HepG2 (cell line): ENCODE results near the gene FEV. TPM values are rescaled to one million over a fixed set of nuclear protein-coding genes. Genes with fewer than 3 reads are reported as not detected.

Experiments
- BHLHE40 ChIP-seq: IDR thresholded peaks from 2 replicates; pipeline ENCODE4 v1.6.1; 2011; ENCODE audit warnings: low read length, improper control_type of control experiment
- BORCS8-MEF2B ChIP-seq: sonication (generic); formaldehyde crosslinking; IDR thresholded peaks from 2 replicates; pipeline ENCODE4 v1.8.0; 2022; ENCODE audit warnings: mild to moderate bottlenecking, missing genetic modification reagents
- CBFB ChIP-seq: sonication (generic); formaldehyde crosslinking; IDR thresholded peaks from 2 replicates; pipeline ENCODE4 v1.4.0; 2020; ENCODE audit warnings: missing genetic modification reagents
- CCDC6 ChIP-seq: sonication (generic); formaldehyde crosslinking; IDR thresholded peaks from 2 replicates; pipeline ENCODE4 v1.8.1; 2022; ENCODE audit warnings: mild to moderate bottlenecking, missing genetic modification reagents, moderate library complexity
- DPF2 ChIP-seq: sonication (generic); formaldehyde crosslinking; IDR thresholded peaks from 2 replicates; pipeline ENCODE4 v1.4.0; 2020; ENCODE audit warnings: mild to moderate bottlenecking, low read depth, missing genetic modification reagents, borderline replicate concordance
- EED ChIP-seq: sonication (generic); formaldehyde crosslinking; IDR thresholded peaks from 2 replicates; pipeline ENCODE4 v1.5.0; 2020; ENCODE audit warnings: mild to moderate bottlenecking, missing genetic modification reagents
- ELF3 ChIP-seq: IDR thresholded peaks from 2 replicates; pipeline ENCODE4 v1.6.1; 2016; ENCODE audit warnings: missing genetic modification reagents, missing compliant biosample characterization
- ELF4 ChIP-seq: sonication (generic); formaldehyde crosslinking; IDR thresholded peaks from 2 replicates; pipeline ENCODE4 v1.5.0; 2020; ENCODE audit warnings: missing genetic modification reagents, mild to moderate bottlenecking, moderate library complexity, borderline replicate concordance
- GATAD1 ChIP-seq: IDR thresholded peaks from 2 replicates; pipeline ENCODE4 v1.6.1; 2016; ENCODE audit warnings: missing genetic modification reagents, missing compliant biosample characterization
- HCFC1 ChIP-seq: fragments of 150-350 bp; IDR thresholded peaks from 2 replicates; pipeline ENCODE4 v1.6.1; 2014; ENCODE audit warnings: low read depth, low read length
- KDM2A ChIP-seq: sonication (generic); formaldehyde crosslinking; IDR thresholded peaks from 2 replicates; pipeline ENCODE4 v1.4.0; 2020; ENCODE audit warnings: low read depth, missing genetic modification reagents, borderline replicate concordance
- PATZ1 ChIP-seq: sonication (generic); formaldehyde crosslinking; IDR thresholded peaks from 2 replicates; pipeline ENCODE4 v1.4.0; 2020; ENCODE audit warnings: missing genetic modification reagents
- PCBP2 ChIP-seq: fragments of 200-400 bp; formaldehyde crosslinking; optimal IDR thresholded peaks from 2 replicates; pipeline ENCODE3; 2018; ENCODE audit warnings: low read length, low read depth; ENCODE audit not compliant: poor library complexity, severe bottlenecking
- PHF8 ChIP-seq: sonication (generic); formaldehyde crosslinking; IDR thresholded peaks from 2 replicates; pipeline ENCODE4 v1.5.0; 2020; ENCODE audit warnings: missing genetic modification reagents
- POGK ChIP-seq: sonication (generic); formaldehyde crosslinking; conservative IDR thresholded peaks from 2 replicates; pipeline ENCODE4 v1.8.0; 2022; ENCODE audit warnings: mild to moderate bottlenecking, moderate library complexity, missing genetic modification reagents
- SRY ChIP-seq: sonication (generic); formaldehyde crosslinking; IDR thresholded peaks from 2 replicates; pipeline ENCODE4 v1.8.0; 2022; ENCODE audit warnings: mild to moderate bottlenecking, missing genetic modification reagents
- ZC3H13 ChIP-seq: sonication (generic); formaldehyde crosslinking; IDR thresholded peaks from 2 replicates; pipeline ENCODE4 v1.8.1; 2023; ENCODE audit warnings: mild to moderate bottlenecking, missing genetic modification reagents, moderate library complexity
- ZNF468 ChIP-seq: sonication (generic); formaldehyde crosslinking; IDR thresholded peaks from 2 replicates; pipeline ENCODE4 v1.8.0; 2022; ENCODE audit warnings: mild to moderate bottlenecking, moderate library complexity, missing genetic modification reagents
- ZNF543 ChIP-seq: sonication (generic); formaldehyde crosslinking; IDR thresholded peaks from 2 replicates; pipeline ENCODE4 v1.4.0; 2020; ENCODE audit warnings: mild to moderate bottlenecking, missing genetic modification reagents
- ZNF749 ChIP-seq: sonication (generic); formaldehyde crosslinking; IDR thresholded peaks from 2 replicates; pipeline ENCODE4 v1.8.0; 2022; ENCODE audit warnings: mild to moderate bottlenecking, missing genetic modification reagents, moderate library complexity, borderline replicate concordance
- polyA plus RNA-seq, 8 experiments: library from polyadenylated mRNA; depleted of rRNA in 3 of 8; stranded (reverse) in 7 of 8; unstranded in 1 of 8; fragments of >200 nt; fragmentation: Illumina TruSeq in 4 of 8; extraction: Trizol in 4 of 8; gene quantifications; 2 replicates each; pipeline versions ENCODE4 v1.2.1 to v1.2.3, GENCODE V29; 2011 to 2016; ENCODE audit warnings: low read depth in 4 of 8, missing spikeins in 1 of 8, mixed read lengths in 1 of 8; ENCODE audit not compliant: insufficient read depth in 1 of 8
- total RNA-seq, 5 experiments: library from RNA; depleted of rRNA; stranded (reverse); fragments of >200 nt; fragmentation: Illumina TruSeq; extraction: Trizol; gene quantifications; 2 replicates each; pipeline ENCODE4 v1.2.3, GENCODE V29; 2016; ENCODE audit warnings: low read depth in 1 of 5
- TF ChIP-seq, protein P1 (sequence below): sonication (generic); formaldehyde crosslinking; IDR thresholded peaks from 2 replicates; pipeline ENCODE4 v1.4.0; 2020; ENCODE audit warnings: missing genetic modification reagents

The FEV gene
- total and polyA plus RNA-seq, 2 of the 13 experiments (the other 11 are each of a cell fraction or from before 2014, with no cell fraction given) = not detected

- TF ChIP-seq KDM2A (CRISPR knock-in tag) (peak; percentile 92), ZC3H13 (CRISPR knock-in tag) (0 out of 2 replicates have a peak, but pooled peaks have one; percentile 3), CCDC6 (CRISPR knock-in tag) (peak; percentile 66), GATAD1 (no peak), ZNF543 (CRISPR knock-in tag) (no peak), BHLHE40 (0 out of 2 replicates have a peak, but pooled peaks have one; percentile 23), SRY (CRISPR knock-in tag) (0 out of 2 replicates have a peak, but pooled peaks have one; percentile 39), CBFB (peak; percentile 73; the same call in 1 of the 2 replicates), EED (no peak), PATZ1 (peak; percentile 74), DPF2 (CRISPR knock-in tag) (no peak), PCBP2 (peak; percentile 27), POGK (CRISPR knock-in tag) (peak; percentile 83), HCFC1 (no peak), ELF4 (CRISPR knock-in tag) (no peak), PHF8 (CRISPR knock-in tag) (peak; percentile 20; the same call in 1 of the 2 replicates), ZNF468 (no peak), BORCS8-MEF2B (0 out of 2 replicates have a peak, but pooled peaks have one; percentile 54), ELF3 (CRISPR knock-in tag) (peak; percentile 52), ZNF749 (CRISPR knock-in tag) (no peak)
- TF ChIP-seq, protein P1, sequence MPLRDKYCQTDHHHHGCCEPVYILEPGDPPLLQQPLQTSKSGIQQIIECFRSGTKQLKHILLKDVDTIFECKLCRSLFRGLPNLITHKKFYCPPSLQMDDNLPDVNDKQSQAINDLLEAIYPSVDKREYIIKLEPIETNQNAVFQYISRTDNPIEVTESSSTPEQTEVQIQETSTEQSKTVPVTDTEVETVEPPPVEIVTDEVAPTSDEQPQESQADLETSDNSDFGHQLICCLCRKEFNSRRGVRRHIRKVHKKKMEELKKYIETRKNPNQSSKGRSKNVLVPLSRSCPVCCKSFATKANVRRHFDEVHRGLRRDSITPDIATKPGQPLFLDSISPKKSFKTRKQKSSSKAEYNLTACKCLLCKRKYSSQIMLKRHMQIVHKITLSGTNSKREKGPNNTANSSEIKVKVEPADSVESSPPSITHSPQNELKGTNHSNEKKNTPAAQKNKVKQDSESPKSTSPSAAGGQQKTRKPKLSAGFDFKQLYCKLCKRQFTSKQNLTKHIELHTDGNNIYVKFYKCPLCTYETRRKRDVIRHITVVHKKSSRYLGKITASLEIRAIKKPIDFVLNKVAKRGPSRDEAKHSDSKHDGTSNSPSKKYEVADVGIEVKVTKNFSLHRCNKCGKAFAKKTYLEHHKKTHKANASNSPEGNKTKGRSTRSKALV = peak; percentile 98
Observed at GRCh38 chr2:218979846-218980734, 4.9 kb downstream of the FEV start (continued).
